HG03045 (cell line): ENCODE measurements around the gene UST.
"Not testable (repeated sequence)": the region's sequence is repeated elsewhere in the genome, so short reads cannot be mapped to it uniquely, and the experiment has no call there.

Source experiments
- ATAC-seq: cut with Tn5 transposase; IDR thresholded peaks from one replicate; pipeline ENCODE4 v1.9.1; 2021; ENCODE audit warnings: mild to moderate bottlenecking, moderate library complexity; ENCODE audit not compliant: unreplicated experiment

The UST gene

GRCh38 chr6:148764259-148765020 lies 17.6 kb downstream of the UST start:
- not testable (repeated sequence) for ATAC-seq

- no peak for ATAC-seq
Measured at GRCh38 chr6:148765898-148766808, 19.3 kb downstream of the UST start.

GRCh38 chr6:148768646-148769270 lies 21.9 kb downstream of the UST start:
- no peak for ATAC-seq

GRCh38 chr6:148769304-148769968 lies 22.6 kb downstream of the UST start:
- no peak for ATAC-seq

GRCh38 chr6:148770408-148771211 lies 23.8 kb downstream of the UST start:
- no peak for ATAC-seq

- no peak for ATAC-seq
Measured at GRCh38 chr6:148771212-148771601, 24.4 kb downstream of the UST start.

GRCh38 chr6:148771896-148772554 lies 25.2 kb downstream of the UST start:
- ATAC-seq = no peak

GRCh38 chr6:148775161-148775560 lies 28.3 kb downstream of the UST start:
- ATAC-seq = no peak

- ATAC-seq = no peak
Measured at GRCh38 chr6:148776321-148777308, 29.8 kb downstream of the UST start.

- no peak for ATAC-seq
Measured at GRCh38 chr6:148779142-148779562, 32.3 kb downstream of the UST start.

- not testable (repeated sequence) for ATAC-seq
Measured at GRCh38 chr6:148780423-148780822, 33.6 kb downstream of the UST start.

GRCh38 chr6:148780918-148781436 lies 34.1 kb downstream of the UST start:
- ATAC-seq = peak; percentile 87

- ATAC-seq = no peak
Measured at GRCh38 chr6:148789948-148790347, 43.1 kb downstream of the UST start.

GRCh38 chr6:148790404-148790803 lies 43.6 kb downstream of the UST start:
- no peak for ATAC-seq

GRCh38 chr6:148790817-148791216 lies 44.0 kb downstream of the UST start:
- ATAC-seq = no peak

GRCh38 chr6:148791372-148791771 lies 44.5 kb downstream of the UST start:
- no peak for ATAC-seq

GRCh38 chr6:148793721-148794120 lies 46.9 kb downstream of the UST start:
- no peak for ATAC-seq

- no peak for ATAC-seq
Measured at GRCh38 chr6:148794797-148795196, 48.0 kb downstream of the UST start.
